Fibroblast of pulmonary artery (primary cell): Measurements from ENCODE around the gene OTX1.

Experiments used
- DNase-seq: peaks from one replicate; pipeline ENCODE4 v3.0.0-alpha.2; 2010; ENCODE audit warnings: low read depth
- H3K4me3 ChIP-seq: replicated peaks from 2 replicates; pipeline ENCODE4 v1.5.1; 2011; ENCODE audit warnings: low read depth, mild to moderate bottlenecking, control low read depth, low read length, moderate library complexity
- TF ChIP-seq, protein P1 (sequence below): IDR thresholded peaks from 2 replicates; pipeline ENCODE4 v1.5.1; 2011; ENCODE audit warnings: mild to moderate bottlenecking, control low read depth, low read length, inconsistent platforms; ENCODE audit errors: missing control alignments

The OTX1 gene

DNA sequence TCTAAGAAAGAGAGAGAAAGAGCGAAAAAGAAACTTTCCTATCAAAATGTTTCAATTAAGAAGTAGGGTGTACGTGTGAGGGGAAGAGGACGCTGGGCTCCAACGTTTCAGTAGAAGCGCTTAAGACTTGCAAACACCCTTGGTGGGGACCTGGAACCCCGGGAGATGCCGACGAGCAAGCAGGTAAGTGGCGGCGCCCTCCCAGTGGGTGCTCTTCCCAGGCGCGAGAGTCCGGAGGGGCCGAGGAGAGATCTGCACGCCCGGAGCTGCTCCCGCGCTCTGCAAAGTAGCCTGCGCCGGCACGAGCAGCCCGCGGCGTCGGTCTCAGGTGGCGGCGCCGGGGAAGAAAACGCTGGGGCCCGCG, 678 bp upstream of the OTX1 start:
- DNase-seq, result peak; percentile 20
- TF ChIP-seq, protein P1, sequence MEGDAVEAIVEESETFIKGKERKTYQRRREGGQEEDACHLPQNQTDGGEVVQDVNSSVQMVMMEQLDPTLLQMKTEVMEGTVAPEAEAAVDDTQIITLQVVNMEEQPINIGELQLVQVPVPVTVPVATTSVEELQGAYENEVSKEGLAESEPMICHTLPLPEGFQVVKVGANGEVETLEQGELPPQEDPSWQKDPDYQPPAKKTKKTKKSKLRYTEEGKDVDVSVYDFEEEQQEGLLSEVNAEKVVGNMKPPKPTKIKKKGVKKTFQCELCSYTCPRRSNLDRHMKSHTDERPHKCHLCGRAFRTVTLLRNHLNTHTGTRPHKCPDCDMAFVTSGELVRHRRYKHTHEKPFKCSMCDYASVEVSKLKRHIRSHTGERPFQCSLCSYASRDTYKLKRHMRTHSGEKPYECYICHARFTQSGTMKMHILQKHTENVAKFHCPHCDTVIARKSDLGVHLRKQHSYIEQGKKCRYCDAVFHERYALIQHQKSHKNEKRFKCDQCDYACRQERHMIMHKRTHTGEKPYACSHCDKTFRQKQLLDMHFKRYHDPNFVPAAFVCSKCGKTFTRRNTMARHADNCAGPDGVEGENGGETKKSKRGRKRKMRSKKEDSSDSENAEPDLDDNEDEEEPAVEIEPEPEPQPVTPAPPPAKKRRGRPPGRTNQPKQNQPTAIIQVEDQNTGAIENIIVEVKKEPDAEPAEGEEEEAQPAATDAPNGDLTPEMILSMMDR, result no peak
- peak overlapping the region; percentile 60 for H3K4me3 ChIP-seq

DNA sequence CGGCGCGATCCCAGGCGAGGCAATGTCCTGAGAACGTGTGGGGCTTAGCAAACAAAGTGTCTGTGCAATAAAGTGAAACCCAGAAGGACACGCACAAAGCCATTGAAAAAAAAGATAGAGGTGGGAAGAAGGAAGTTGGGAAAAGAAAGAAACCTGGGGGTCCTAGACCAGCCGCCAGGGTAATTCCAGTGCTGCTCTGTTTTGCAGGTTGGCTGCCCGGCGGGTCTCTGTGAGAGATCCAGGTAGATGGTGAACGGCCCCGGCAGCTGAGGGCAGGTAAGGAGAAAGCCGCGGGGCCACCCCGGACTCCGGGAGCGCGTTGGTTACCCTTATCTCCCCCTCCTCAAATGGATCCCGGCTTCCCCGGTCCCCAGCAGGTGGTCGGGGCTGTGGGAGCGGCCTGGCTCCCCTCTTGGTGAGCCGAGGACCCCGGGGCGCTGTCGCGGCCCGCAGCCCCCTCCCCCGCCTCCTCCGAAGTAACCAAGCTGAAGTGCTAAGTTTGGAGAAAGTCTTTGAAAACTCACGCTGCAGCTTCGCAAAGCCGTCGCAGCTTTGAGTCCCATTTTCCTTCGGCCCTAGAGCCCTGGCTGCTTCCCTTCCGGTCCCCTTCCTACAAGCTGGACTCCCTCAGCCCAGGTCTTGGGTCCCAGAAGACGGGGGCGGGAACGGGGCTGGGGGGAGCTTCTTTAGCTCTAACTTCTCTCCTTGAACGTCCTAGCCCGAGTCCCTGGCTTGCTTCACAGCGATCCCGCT, 588 bp downstream of the OTX1 start:
- peak overlapping the region; percentile 60 for H3K4me3 ChIP-seq
- TF ChIP-seq, protein P1, result no peak
- DNase-seq, result no peak

DNA sequence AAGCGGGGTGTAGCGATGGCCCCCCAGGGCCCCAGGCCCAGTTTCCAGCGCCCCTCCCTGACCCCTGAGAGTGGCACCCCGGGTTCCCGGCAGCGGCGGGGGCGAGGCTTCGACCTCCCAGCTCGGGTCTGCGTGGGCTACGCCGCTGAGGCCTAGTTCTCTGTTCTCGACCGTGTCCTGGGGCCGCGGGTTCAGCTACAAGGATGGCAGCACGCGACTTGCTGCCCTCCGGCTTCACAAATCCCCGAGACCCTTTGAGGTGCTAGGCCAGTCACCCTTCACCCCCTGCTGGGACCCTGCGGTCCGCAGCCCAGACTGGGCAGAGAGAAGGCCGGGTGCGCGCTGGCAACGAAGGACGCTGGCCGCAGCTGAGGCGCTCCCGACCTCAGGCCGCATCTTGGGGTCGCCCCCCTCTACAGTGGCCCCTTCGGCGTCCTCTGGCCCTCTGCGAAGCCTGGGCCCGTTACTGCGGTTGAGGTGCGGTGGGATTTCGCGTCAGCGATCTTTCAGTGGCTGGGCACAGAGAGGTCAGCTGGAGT, 1.2 kb downstream of the OTX1 start:
- no peak overlapping the region for H3K4me3 ChIP-seq
- TF ChIP-seq, protein P1, result no peak
- DNase-seq, result no peak

DNA sequence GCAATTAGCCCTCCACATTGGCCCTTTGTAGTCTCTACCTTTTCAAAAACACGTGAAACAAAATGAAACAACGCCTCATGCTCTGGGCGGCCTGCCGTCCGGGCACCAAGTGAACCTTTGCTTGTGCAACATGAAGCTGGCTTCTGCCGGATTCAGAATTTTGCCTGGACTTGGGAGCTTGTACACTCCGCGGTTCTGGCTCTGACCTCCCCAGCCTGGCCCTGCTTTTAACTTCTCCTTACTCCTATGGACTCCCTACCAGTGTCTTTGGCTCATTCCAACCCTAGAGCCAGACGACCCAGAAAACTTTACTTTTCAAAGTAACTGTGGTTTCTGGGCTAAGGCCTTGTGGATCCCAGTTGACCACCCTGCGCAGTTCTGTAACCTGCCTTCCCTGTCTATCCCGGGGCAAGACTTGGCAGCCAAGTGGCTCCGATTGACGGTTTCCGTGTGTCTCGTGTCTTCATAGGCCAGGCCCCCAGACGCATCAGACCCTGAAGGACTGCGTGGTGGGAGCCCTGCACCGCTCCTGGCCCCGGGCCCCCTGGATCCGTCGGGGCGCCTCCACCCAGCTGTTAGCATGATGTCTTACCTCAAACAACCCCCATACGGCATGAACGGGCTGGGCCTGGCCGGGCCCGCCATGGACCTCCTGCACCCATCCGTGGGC, 1.9 kb downstream of the OTX1 start:
- H3K4me3 ChIP-seq, result no peak overlapping the region
- DNase-seq, result no peak
- TF ChIP-seq, protein P1, result no peak

DNA sequence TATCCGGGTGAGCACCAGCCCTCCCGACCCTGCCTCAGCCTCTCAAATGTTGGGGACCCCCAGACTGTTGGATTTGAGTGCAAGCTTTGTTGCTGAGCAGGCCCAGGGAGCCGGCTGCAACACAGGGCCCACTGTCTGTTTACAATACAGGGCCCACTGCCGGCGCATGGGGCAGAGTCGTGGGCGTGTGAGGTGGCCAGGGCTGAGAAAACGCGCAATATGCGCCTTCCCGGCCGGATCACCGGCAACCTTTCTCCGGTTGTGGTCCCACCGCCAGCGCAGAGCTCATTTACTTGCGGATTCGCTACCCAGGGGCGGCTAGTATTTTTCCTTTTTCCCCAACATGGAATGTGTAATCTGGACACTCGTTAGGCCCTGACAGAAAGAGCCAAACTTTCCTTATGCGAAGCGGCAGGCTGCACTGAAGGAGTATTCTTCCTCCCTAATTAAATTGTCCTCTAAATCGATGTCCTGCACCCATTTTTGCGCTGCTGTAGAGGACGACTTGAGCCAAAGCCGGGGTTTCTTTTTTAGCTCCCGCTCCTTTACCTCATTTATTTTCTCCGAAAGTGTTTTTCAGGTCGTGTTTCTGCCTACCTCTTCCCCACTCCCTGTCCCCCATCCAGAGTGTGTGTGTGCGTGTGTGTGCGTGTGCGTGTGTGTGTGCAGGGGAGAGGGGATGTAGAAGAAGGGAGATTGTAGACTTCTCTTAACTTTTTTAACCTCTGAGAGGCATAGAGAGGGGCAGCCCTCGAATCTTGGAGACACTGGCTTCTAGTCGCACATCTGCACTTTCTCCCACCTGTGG, 2.7 kb downstream of the OTX1 start:
- DNase-seq, result no peak
- H3K4me3 ChIP-seq, result no peak overlapping the region
- TF ChIP-seq, protein P1, result no peak

DNA sequence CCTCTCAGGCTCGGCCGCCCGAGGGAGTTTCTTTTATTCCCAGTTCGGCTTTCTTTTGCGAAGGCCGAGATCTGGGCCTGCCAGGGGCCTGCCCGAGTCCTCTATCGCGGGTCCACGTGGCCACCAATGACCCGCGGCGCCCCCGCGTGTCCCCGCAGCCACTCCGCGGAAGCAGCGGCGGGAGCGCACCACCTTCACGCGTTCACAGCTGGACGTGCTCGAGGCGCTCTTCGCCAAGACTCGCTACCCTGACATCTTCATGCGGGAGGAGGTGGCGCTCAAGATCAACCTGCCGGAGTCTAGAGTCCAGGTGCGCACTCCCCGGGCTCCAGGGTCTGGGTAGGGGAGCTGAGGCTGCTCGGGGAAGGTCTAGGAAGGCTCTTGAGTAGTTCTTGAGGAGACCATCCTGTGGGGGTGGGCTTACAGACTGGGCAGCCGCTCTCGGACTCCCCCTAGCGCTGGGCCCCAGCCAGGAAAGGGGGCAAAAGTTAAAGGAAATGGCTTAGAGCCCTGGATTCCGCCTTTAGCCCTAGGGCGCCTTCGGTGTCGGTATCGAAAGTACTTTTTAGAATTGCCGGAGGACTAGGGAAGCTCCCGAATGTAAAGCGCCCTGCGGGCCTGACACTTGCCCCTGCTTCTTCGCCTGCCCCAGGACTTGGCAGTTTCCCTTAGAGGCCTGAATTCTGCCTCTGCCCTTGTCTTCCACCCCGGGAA, 3.4 kb downstream of the OTX1 start:
- no peak for DNase-seq
- TF ChIP-seq, protein P1, result peak; percentile 29
- H3K4me3 ChIP-seq, result no peak overlapping the region
